ENCODE data around the gene BMP4.

BMP4 gene

DNA sequence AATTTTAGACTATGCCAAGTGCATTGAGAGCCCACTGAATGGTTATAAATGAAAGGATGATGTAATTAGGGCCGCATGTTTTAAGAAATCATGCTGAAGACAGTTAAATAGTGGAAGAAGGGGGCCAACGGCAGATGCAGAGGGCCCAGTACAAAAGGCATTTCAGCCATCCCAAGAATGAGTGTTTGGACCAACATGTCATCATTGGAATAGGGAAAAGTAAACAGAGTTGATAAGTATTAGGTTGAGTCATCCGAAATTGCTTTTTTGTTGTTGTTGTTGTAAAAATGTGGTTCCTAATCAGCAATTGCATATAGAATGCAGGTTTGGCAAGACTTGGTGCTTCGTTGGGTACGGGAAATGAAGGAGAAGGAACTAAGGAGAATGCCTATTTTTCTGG lies 29.5 kb downstream of the BMP4 start:
- Histone ChIP-seq H2AFZ (ENCODE audit: low read depth, low read length) (no peak overlapping the region), H3K27me3 (ENCODE audit: control insufficient read depth in 1 of 2, insufficient read depth in 1 of 2, low read length in 2 of 2) (no peaks in the 10 kb centered on the region), H3K4me3 (ENCODE audit: insufficient read depth in 1 of 2, low read depth in 1 of 2, low read length in 2 of 2) (no peak overlapping the region), H2BK120ac (ENCODE audit: low read depth, low read length) (peak overlapping the region; percentile 34), H3K9ac (ENCODE audit: low read length) (no peak overlapping the region), H3K14ac (ENCODE audit: low read length in 2 of 2) (no peak overlapping the region), H3K9me3 (ENCODE audit: control insufficient read depth, low read length) (no peaks in the 10 kb centered on the region), H3K4ac (ENCODE audit: low read depth in 1 of 2, low read length in 2 of 2) (no peak overlapping the region), H4K91ac (ENCODE audit: low read length) (no peak overlapping the region), H2AK5ac (ENCODE audit: low read length, severe bottlenecking) (no peak overlapping the region), H3K79me1 (replicated peaks; ENCODE audit: low read length, poor library complexity, severe bottlenecking) (no peaks in the 10 kb centered on the region), H2BK15ac (ENCODE audit: low read depth, poor library complexity, severe bottlenecking) (no peak overlapping the region), H3K23ac (ENCODE audit: low read length in 2 of 2) (no peak overlapping the region), H3K4me1 (ENCODE audit: control insufficient read depth, insufficient read depth, low read depth, low read length) (peaks cover 2% of the 10 kb centered on the region), H2BK12ac (ENCODE audit: low read length in 2 of 2) (no peak overlapping the region), H3K36me3 (ENCODE audit: control insufficient read depth in 1 of 2, insufficient read depth in 2 of 2, low read depth in 1 of 2, low read length in 2 of 2) (no peaks in the 10 kb centered on the region), H3K4me2 (ENCODE audit: low read length, poor library complexity, severe bottlenecking) (no peak overlapping the region), H3K18ac (ENCODE audit: low read depth in 1 of 2, low read length in 2 of 2) (no peak overlapping the region), H3K27ac (ENCODE audit: low read length, poor library complexity, severe bottlenecking) (peak overlapping the region; percentile 40), H4K8ac (ENCODE audit: low read length) (no peak overlapping the region), H2BK5ac (ENCODE audit: low read depth, low read length, poor library complexity, severe bottlenecking) (no peak overlapping the region)
- peak; percentile 70 for DNase-seq
- WGBS = 2% methylated on average over 5 of the region's 5 CpGs

DNA sequence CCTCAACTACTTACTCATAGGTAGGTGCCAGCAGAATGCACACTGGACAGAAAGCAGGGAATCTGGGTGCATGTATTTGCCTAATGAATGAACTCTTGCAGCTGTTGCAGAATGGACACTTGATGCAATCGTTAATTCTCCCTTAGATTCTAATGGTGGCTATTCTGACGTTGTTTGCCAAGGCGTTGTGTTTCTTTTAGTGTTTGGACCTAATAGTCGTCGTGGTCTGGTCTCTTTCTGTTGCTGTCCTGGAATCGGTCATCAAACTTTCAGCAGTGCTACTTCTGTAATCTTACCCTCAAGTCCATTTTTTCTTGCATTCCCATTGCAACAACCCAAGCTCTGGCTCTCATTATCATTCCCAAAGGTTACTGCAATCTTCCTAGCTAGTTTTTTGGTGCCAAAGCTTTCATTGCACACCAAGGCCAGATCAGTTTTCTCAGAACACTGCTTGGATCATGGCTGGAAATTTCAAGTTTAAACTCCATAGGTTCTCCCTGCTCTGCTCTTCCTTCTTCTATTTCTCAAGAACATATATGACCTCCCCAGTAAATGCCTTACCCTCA lies 31.3 kb downstream of the BMP4 start:
- peaks cover 2% of the 10 kb centered on the region for H3K4me1 ChIP-seq (ENCODE audit: control insufficient read depth, insufficient read depth, low read depth, low read length)
- peak overlapping the region; percentile 59 for H2BK120ac ChIP-seq (ENCODE audit: low read depth, low read length)
- H3K9ac ChIP-seq (ENCODE audit: low read length) = no peak overlapping the region
- H4K8ac ChIP-seq (ENCODE audit: low read length) = no peak overlapping the region
- no peak overlapping the region for H3K14ac ChIP-seq (ENCODE audit: low read length in 2 of 2)
- no peak overlapping the region for H2AFZ ChIP-seq (ENCODE audit: low read depth, low read length)
- no peaks in the 10 kb centered on the region for H3K9me3 ChIP-seq (ENCODE audit: control insufficient read depth, low read length)
- no peak overlapping the region for H3K4me2 ChIP-seq (ENCODE audit: low read length, poor library complexity, severe bottlenecking)
- no peaks in the 10 kb centered on the region for H3K79me1 ChIP-seq (replicated peaks; ENCODE audit: low read length, poor library complexity, severe bottlenecking)
- H3K4me3 ChIP-seq (ENCODE audit: insufficient read depth in 1 of 2, low read depth in 1 of 2, low read length in 2 of 2) = no peak overlapping the region
- H2AK5ac ChIP-seq (ENCODE audit: low read length, severe bottlenecking) = peak overlapping the region; percentile 71
- peak overlapping the region; percentile 80 to 93 for H2BK12ac ChIP-seq (ENCODE audit: low read length in 2 of 2)
- H2BK15ac ChIP-seq (ENCODE audit: low read depth, poor library complexity, severe bottlenecking) = no peak overlapping the region
- no peaks in the 10 kb centered on the region for H3K27me3 ChIP-seq (ENCODE audit: control insufficient read depth in 1 of 2, insufficient read depth in 1 of 2, low read length in 2 of 2)
- H2BK5ac ChIP-seq (ENCODE audit: low read depth, low read length, poor library complexity, severe bottlenecking) = no peak overlapping the region
- H3K23ac ChIP-seq (ENCODE audit: low read length in 2 of 2) = no peak overlapping the region
- DNase-seq = peak; percentile 62
- no peaks in the 10 kb centered on the region for H3K36me3 ChIP-seq (ENCODE audit: control insufficient read depth in 1 of 2, insufficient read depth in 2 of 2, low read depth in 1 of 2, low read length in 2 of 2)
- WGBS = 50% methylated on average over 6 of the region's 6 CpGs
- H3K18ac ChIP-seq (ENCODE audit: low read depth in 1 of 2, low read length in 2 of 2) = peak overlapping the region in 1 of 2 experiments; percentile 63
- peak overlapping the region in 1 of 2 experiments; percentile 2 for H3K4ac ChIP-seq (ENCODE audit: low read depth in 1 of 2, low read length in 2 of 2)
- H3K27ac ChIP-seq (ENCODE audit: low read length, poor library complexity, severe bottlenecking) = peak overlapping the region; percentile 26
- H4K91ac ChIP-seq (ENCODE audit: low read length) = no peak overlapping the region

DNA sequence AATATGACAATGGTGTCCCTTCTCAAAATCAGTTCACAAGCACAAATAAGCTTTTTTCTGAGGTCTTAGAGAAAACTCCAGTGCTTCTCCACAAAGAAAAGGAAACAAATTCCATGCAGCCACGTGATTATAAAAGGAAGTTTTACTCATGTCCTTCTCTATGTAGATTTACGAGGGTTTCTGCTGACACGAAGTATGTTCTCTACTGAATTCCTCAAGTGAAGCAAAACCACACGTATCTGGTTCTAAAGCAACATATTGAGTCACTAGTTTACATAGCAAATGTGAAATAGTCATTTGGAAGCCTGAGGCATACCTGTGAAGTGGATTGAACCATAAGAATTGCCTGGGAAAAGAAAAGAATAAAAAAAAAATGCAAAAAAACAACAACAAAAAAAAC lies 31.9 kb downstream of the BMP4 start:
- Histone ChIP-seq H3K9ac (ENCODE audit: low read length) (no peak overlapping the region), H4K91ac (ENCODE audit: low read length) (no peak overlapping the region), H3K27ac (ENCODE audit: low read length, poor library complexity, severe bottlenecking) (peak overlapping the region; percentile 54), H3K23ac (ENCODE audit: low read length in 2 of 2) (no peak overlapping the region), H2BK120ac (ENCODE audit: low read depth, low read length) (no peak overlapping the region), H3K79me1 (replicated peaks; ENCODE audit: low read length, poor library complexity, severe bottlenecking) (no peaks in the 10 kb centered on the region), H3K9me3 (ENCODE audit: control insufficient read depth, low read length) (no peaks in the 10 kb centered on the region), H2AK5ac (ENCODE audit: low read length, severe bottlenecking) (no peak overlapping the region), H3K4me2 (ENCODE audit: low read length, poor library complexity, severe bottlenecking) (no peak overlapping the region), H4K8ac (ENCODE audit: low read length) (no peak overlapping the region), H3K4me3 (ENCODE audit: insufficient read depth in 1 of 2, low read depth in 1 of 2, low read length in 2 of 2) (no peak overlapping the region), H3K14ac (ENCODE audit: low read length in 2 of 2) (no peak overlapping the region), H2AFZ (ENCODE audit: low read depth, low read length) (no peak overlapping the region), H2BK5ac (ENCODE audit: low read depth, low read length, poor library complexity, severe bottlenecking) (no peak overlapping the region), H3K18ac (ENCODE audit: low read depth in 1 of 2, low read length in 2 of 2) (no peak overlapping the region), H3K4ac (ENCODE audit: low read depth in 1 of 2, low read length in 2 of 2) (no peak overlapping the region), H2BK15ac (ENCODE audit: low read depth, poor library complexity, severe bottlenecking) (no peak overlapping the region), H3K4me1 (ENCODE audit: control insufficient read depth, insufficient read depth, low read depth, low read length) (peaks cover 2% of the 10 kb centered on the region), H3K36me3 (ENCODE audit: control insufficient read depth in 1 of 2, insufficient read depth in 2 of 2, low read depth in 1 of 2, low read length in 2 of 2) (no peaks in the 10 kb centered on the region), H3K27me3 (ENCODE audit: control insufficient read depth in 1 of 2, insufficient read depth in 1 of 2, low read length in 2 of 2) (no peaks in the 10 kb centered on the region), H2BK12ac (ENCODE audit: low read length in 2 of 2) (no peak overlapping the region)
- WGBS = 0% methylated on average over 1 of the region's 4 CpGs
- peak; percentile 94 for DNase-seq

DNA sequence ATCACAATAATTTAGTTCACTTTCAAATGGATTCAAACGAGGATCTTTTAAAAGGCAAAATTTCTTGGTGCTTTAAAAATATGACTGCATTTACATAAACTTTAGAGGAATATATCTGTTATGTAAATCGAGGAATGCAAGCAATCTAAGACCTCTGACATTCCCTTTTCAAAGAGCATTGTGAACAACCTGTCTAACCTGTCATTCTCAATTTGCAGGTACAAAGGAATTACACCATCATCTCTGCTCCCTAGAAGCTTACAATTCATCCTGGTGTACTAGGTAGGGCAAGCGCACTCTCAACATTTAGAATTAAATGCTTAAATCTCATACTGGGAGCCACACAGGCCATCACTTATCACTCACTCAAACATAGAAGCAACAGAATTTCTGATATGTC lies 35.6 kb downstream of the BMP4 start:
- no peak overlapping the region for H3K4me3 ChIP-seq (ENCODE audit: insufficient read depth in 1 of 2, low read depth in 1 of 2, low read length in 2 of 2)
- H3K36me3 ChIP-seq (ENCODE audit: control insufficient read depth in 1 of 2, insufficient read depth in 2 of 2, low read depth in 1 of 2, low read length in 2 of 2) = no peaks in the 10 kb centered on the region
- H2BK15ac ChIP-seq (ENCODE audit: low read depth, poor library complexity, severe bottlenecking) = no peak overlapping the region
- no peak overlapping the region for H4K8ac ChIP-seq (ENCODE audit: low read length)
- WGBS = 86% methylated on average over 2 of the region's 3 CpGs
- H2BK12ac ChIP-seq (ENCODE audit: low read length in 2 of 2) = no peak overlapping the region
- no peak overlapping the region for H3K23ac ChIP-seq (ENCODE audit: low read length in 2 of 2)
- no peak overlapping the region for H3K9ac ChIP-seq (ENCODE audit: low read length)
- H3K4ac ChIP-seq (ENCODE audit: low read depth in 1 of 2, low read length in 2 of 2) = no peak overlapping the region
- no peak overlapping the region for H3K14ac ChIP-seq (ENCODE audit: low read length in 2 of 2)
- H3K27me3 ChIP-seq (ENCODE audit: control insufficient read depth in 1 of 2, insufficient read depth in 1 of 2, low read length in 2 of 2) = no peaks in the 10 kb centered on the region
- no peak overlapping the region for H3K18ac ChIP-seq (ENCODE audit: low read depth in 1 of 2, low read length in 2 of 2)
- no peaks in the 10 kb centered on the region for H3K9me3 ChIP-seq (ENCODE audit: control insufficient read depth, low read length)
- H3K4me1 ChIP-seq (ENCODE audit: control insufficient read depth, insufficient read depth, low read depth, low read length) = peaks cover 1% of the 10 kb centered on the region
- H4K91ac ChIP-seq (ENCODE audit: low read length) = no peak overlapping the region
- no peak for DNase-seq
- H3K79me1 ChIP-seq (replicated peaks; ENCODE audit: low read length, poor library complexity, severe bottlenecking) = no peaks in the 10 kb centered on the region
- H3K27ac ChIP-seq (ENCODE audit: low read length, poor library complexity, severe bottlenecking) = no peak overlapping the region
- H2AFZ ChIP-seq (ENCODE audit: low read depth, low read length) = no peak overlapping the region
- H2BK5ac ChIP-seq (ENCODE audit: low read depth, low read length, poor library complexity, severe bottlenecking) = no peak overlapping the region
- H2BK120ac ChIP-seq (ENCODE audit: low read depth, low read length) = no peak overlapping the region
- H2AK5ac ChIP-seq (ENCODE audit: low read length, severe bottlenecking) = no peak overlapping the region
- H3K4me2 ChIP-seq (ENCODE audit: low read length, poor library complexity, severe bottlenecking) = no peak overlapping the region
